ENCODE results near the gene ATP1A1. TPM values are rescaled to one million over a fixed set of nuclear protein-coding genes. Genes with fewer than 3 reads are reported as not detected.

The ATP1A1 gene
- total and polyA plus RNA-seq, 4 donors: 68.6 to 128 (median 82.6) TPM

DNA sequence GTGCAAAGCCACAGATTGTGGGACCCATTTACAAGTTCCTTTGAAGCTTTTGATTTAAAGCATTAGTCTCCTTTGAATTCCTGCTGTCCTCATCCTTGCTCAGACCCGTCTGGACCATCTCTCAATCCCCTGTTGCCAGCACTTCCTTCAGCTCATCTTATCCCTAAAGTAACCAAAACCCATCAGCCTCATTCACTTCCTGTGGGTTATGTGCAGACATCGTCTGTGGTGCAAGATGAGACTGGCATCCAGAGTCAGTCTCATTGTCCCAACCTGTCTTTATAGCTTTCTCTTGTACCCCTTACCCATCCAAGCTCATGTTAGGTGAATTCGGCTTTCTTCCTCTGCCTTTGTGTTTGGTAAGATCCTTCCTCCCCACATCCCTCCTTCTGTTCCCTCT is 29.3 kb downstream of the ATP1A1 start:
- peaks cover 15 to 98% (median 76%) of the 10 kb centered on the region in 4 donors for H3K36me3 ChIP-seq (ENCODE audit: control insufficient read depth in 4 of 4, insufficient read depth in 3 of 4, low read depth in 1 of 4, low read length in 3 of 4)
- no peak overlapping the region for H3K9ac ChIP-seq (ENCODE audit: low read depth in 1 of 2, low read length in 2 of 2)
- 91% methylated on average over 3 of the region's 3 CpGs for WGBS
- no peak overlapping the region for H3K27ac ChIP-seq (ENCODE audit: low read depth in 1 of 2, low read length in 2 of 2)
- no peak overlapping the region for H3K4me3 ChIP-seq (ENCODE audit: low read depth in 1 of 3, low read length in 3 of 3)
- DNase-seq (ENCODE audit: low spot score): no peak
- H3K4me1 ChIP-seq (ENCODE audit: control insufficient read depth in 4 of 4, insufficient read depth in 4 of 4, low read length in 3 of 4): peaks cover 0 to 9% (median 0%) of the 10 kb centered on the region in 4 donors
- H3K27me3 ChIP-seq (ENCODE audit: control insufficient read depth in 4 of 4, insufficient read depth in 4 of 4, low read length in 3 of 4): no peaks in the 10 kb centered on the region
- no peak for TF ChIP-seq REST (IDR thresholded peaks at IDR 0.05)
- TF ChIP-seq RXRA (IDR thresholded peaks at IDR 0.05): no peak
- no peak for TF ChIP-seq JUND (IDR thresholded peaks at IDR 0.05)
- TF ChIP-seq TAF1 (conservative IDR thresholded peaks at IDR 0.05): no peak
- TF ChIP-seq SP1 (IDR thresholded peaks at IDR 0.05): no peak
- TF ChIP-seq ATF3 (IDR thresholded peaks at IDR 0.05): no peak
- TF ChIP-seq, protein P1, sequence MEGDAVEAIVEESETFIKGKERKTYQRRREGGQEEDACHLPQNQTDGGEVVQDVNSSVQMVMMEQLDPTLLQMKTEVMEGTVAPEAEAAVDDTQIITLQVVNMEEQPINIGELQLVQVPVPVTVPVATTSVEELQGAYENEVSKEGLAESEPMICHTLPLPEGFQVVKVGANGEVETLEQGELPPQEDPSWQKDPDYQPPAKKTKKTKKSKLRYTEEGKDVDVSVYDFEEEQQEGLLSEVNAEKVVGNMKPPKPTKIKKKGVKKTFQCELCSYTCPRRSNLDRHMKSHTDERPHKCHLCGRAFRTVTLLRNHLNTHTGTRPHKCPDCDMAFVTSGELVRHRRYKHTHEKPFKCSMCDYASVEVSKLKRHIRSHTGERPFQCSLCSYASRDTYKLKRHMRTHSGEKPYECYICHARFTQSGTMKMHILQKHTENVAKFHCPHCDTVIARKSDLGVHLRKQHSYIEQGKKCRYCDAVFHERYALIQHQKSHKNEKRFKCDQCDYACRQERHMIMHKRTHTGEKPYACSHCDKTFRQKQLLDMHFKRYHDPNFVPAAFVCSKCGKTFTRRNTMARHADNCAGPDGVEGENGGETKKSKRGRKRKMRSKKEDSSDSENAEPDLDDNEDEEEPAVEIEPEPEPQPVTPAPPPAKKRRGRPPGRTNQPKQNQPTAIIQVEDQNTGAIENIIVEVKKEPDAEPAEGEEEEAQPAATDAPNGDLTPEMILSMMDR (IDR thresholded peaks at IDR 0.05; ENCODE audit: low read depth, low read length, missing input control): no peak
- TF ChIP-seq NR2F2 (IDR thresholded peaks at IDR 0.05): no peak
- TF ChIP-seq EGR1 (IDR thresholded peaks at IDR 0.05; ENCODE audit: low read depth in 2 of 2): no peak
- no peak for TF ChIP-seq HNF4G (IDR thresholded peaks at IDR 0.05)
- no peak for TF ChIP-seq MAX (IDR thresholded peaks at IDR 0.05)
- TF ChIP-seq GABPA (IDR thresholded peaks at IDR 0.05 in 1 of 2, conservative IDR thresholded peaks at IDR 0.05 in 1 of 2): no peak
- TF ChIP-seq FOXA2 (IDR thresholded peaks at IDR 0.05): no peak
- TF ChIP-seq FOXA1 (IDR thresholded peaks at IDR 0.05): no peak
- TF ChIP-seq HNF4A (conservative IDR thresholded peaks at IDR 0.05): no peak
- TF ChIP-seq, protein P2, sequence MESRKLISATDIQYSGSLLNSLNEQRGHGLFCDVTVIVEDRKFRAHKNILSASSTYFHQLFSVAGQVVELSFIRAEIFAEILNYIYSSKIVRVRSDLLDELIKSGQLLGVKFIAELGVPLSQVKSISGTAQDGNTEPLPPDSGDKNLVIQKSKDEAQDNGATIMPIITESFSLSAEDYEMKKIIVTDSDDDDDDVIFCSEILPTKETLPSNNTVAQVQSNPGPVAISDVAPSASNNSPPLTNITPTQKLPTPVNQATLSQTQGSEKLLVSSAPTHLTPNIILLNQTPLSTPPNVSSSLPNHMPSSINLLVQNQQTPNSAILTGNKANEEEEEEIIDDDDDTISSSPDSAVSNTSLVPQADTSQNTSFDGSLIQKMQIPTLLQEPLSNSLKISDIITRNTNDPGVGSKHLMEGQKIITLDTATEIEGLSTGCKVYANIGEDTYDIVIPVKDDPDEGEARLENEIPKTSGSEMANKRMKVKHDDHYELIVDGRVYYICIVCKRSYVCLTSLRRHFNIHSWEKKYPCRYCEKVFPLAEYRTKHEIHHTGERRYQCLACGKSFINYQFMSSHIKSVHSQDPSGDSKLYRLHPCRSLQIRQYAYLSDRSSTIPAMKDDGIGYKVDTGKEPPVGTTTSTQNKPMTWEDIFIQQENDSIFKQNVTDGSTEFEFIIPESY (IDR thresholded peaks at IDR 0.05): no peak
- no peak for TF ChIP-seq YY1 (IDR thresholded peaks at IDR 0.05)
- no peaks in the 10 kb centered on the region for H3K9me3 ChIP-seq (ENCODE audit: control insufficient read depth in 4 of 4, low read length in 3 of 4)
